ENCODE measurements around the gene NAV2.

Gene NAV2

GRCh38 chr11:19849947-19850593, 137.4 kb downstream of the NAV2 start:
- no peaks in the 10 kb centered on the region for H3K36me3 ChIP-seq (ENCODE audit: control insufficient read depth in 2 of 2, insufficient read depth in 2 of 2, low read length in 2 of 2)
- no peaks in the 10 kb centered on the region for H3K27me3 ChIP-seq (ENCODE audit: control insufficient read depth in 2 of 2, insufficient read depth in 2 of 2, low read length in 2 of 2)
- no peaks in the 10 kb centered on the region for H3K9me3 ChIP-seq (ENCODE audit: control insufficient read depth in 2 of 2, low read length in 2 of 2)
- no peaks in the 10 kb centered on the region for H3K4me1 ChIP-seq (ENCODE audit: control insufficient read depth in 2 of 2, insufficient read depth in 2 of 2, low read length in 2 of 2)
- no peak overlapping the region for H3K4me3 ChIP-seq (ENCODE audit: low read length in 2 of 2)
- no peak overlapping the region for H3K9ac ChIP-seq (ENCODE audit: low read depth in 1 of 2, low read length in 2 of 2)
- H3K27ac ChIP-seq (ENCODE audit: low read depth in 2 of 2, low read length in 2 of 2) = no peak overlapping the region

GRCh38 chr11:19852288-19852687, 139.7 kb downstream of the NAV2 start:
- H3K27ac ChIP-seq (ENCODE audit: low read depth in 2 of 2, low read length in 2 of 2) = no peak overlapping the region
- H3K36me3 ChIP-seq (ENCODE audit: control insufficient read depth in 2 of 2, insufficient read depth in 2 of 2, low read length in 2 of 2) = no peaks in the 10 kb centered on the region
- H3K9ac ChIP-seq (ENCODE audit: low read depth in 1 of 2, low read length in 2 of 2) = no peak overlapping the region
- no peaks in the 10 kb centered on the region for H3K4me1 ChIP-seq (ENCODE audit: control insufficient read depth in 2 of 2, insufficient read depth in 2 of 2, low read length in 2 of 2)
- H3K27me3 ChIP-seq (ENCODE audit: control insufficient read depth in 2 of 2, insufficient read depth in 2 of 2, low read length in 2 of 2) = no peaks in the 10 kb centered on the region
- no peaks in the 10 kb centered on the region for H3K9me3 ChIP-seq (ENCODE audit: control insufficient read depth in 2 of 2, low read length in 2 of 2)
- no peak overlapping the region for H3K4me3 ChIP-seq (ENCODE audit: low read length in 2 of 2)

GRCh38 chr11:19853016-19853415, 140.4 kb downstream of the NAV2 start:
- no peak overlapping the region for H3K4me3 ChIP-seq (ENCODE audit: low read length in 2 of 2)
- H3K9me3 ChIP-seq (ENCODE audit: control insufficient read depth in 2 of 2, low read length in 2 of 2) = no peaks in the 10 kb centered on the region
- H3K9ac ChIP-seq (ENCODE audit: low read depth in 1 of 2, low read length in 2 of 2) = no peak overlapping the region
- no peaks in the 10 kb centered on the region for H3K27me3 ChIP-seq (ENCODE audit: control insufficient read depth in 2 of 2, insufficient read depth in 2 of 2, low read length in 2 of 2)
- H3K4me1 ChIP-seq (ENCODE audit: control insufficient read depth in 2 of 2, insufficient read depth in 2 of 2, low read length in 2 of 2) = no peaks in the 10 kb centered on the region
- H3K36me3 ChIP-seq (ENCODE audit: control insufficient read depth in 2 of 2, insufficient read depth in 2 of 2, low read length in 2 of 2) = no peaks in the 10 kb centered on the region
- no peak overlapping the region for H3K27ac ChIP-seq (ENCODE audit: low read depth in 2 of 2, low read length in 2 of 2)

GRCh38 chr11:19853920-19854319, 141.3 kb downstream of the NAV2 start:
- Histone ChIP-seq H3K27ac (ENCODE audit: low read depth in 2 of 2, low read length in 2 of 2) (no peak overlapping the region), H3K36me3 (ENCODE audit: control insufficient read depth in 2 of 2, insufficient read depth in 2 of 2, low read length in 2 of 2) (no peaks in the 10 kb centered on the region), H3K4me3 (ENCODE audit: low read length in 2 of 2) (no peak overlapping the region), H3K9me3 (ENCODE audit: control insufficient read depth in 2 of 2, low read length in 2 of 2) (no peaks in the 10 kb centered on the region), H3K27me3 (ENCODE audit: control insufficient read depth in 2 of 2, insufficient read depth in 2 of 2, low read length in 2 of 2) (no peaks in the 10 kb centered on the region), H3K9ac (ENCODE audit: low read depth in 1 of 2, low read length in 2 of 2) (no peak overlapping the region), H3K4me1 (ENCODE audit: control insufficient read depth in 2 of 2, insufficient read depth in 2 of 2, low read length in 2 of 2) (no peaks in the 10 kb centered on the region)

- H3K27ac ChIP-seq (ENCODE audit: low read depth in 2 of 2, low read length in 2 of 2) = no peak overlapping the region
- no peaks in the 10 kb centered on the region for H3K4me1 ChIP-seq (ENCODE audit: control insufficient read depth in 2 of 2, insufficient read depth in 2 of 2, low read length in 2 of 2)
- H3K9me3 ChIP-seq (ENCODE audit: control insufficient read depth in 2 of 2, low read length in 2 of 2) = no peaks in the 10 kb centered on the region
- H3K36me3 ChIP-seq (ENCODE audit: control insufficient read depth in 2 of 2, insufficient read depth in 2 of 2, low read length in 2 of 2) = no peaks in the 10 kb centered on the region
- no peak overlapping the region for H3K9ac ChIP-seq (ENCODE audit: low read depth in 1 of 2, low read length in 2 of 2)
- no peak overlapping the region for H3K4me3 ChIP-seq (ENCODE audit: low read length in 2 of 2)
- no peaks in the 10 kb centered on the region for H3K27me3 ChIP-seq (ENCODE audit: control insufficient read depth in 2 of 2, insufficient read depth in 2 of 2, low read length in 2 of 2)
Measured at GRCh38 chr11:19861171-19861570, 148.5 kb downstream of the NAV2 start.

GRCh38 chr11:19862091-19862490, 149.5 kb downstream of the NAV2 start:
- Histone ChIP-seq H3K9me3 (ENCODE audit: control insufficient read depth in 2 of 2, low read length in 2 of 2) (no peaks in the 10 kb centered on the region), H3K27ac (ENCODE audit: low read depth in 2 of 2, low read length in 2 of 2) (no peak overlapping the region), H3K4me1 (ENCODE audit: control insufficient read depth in 2 of 2, insufficient read depth in 2 of 2, low read length in 2 of 2) (no peaks in the 10 kb centered on the region), H3K27me3 (ENCODE audit: control insufficient read depth in 2 of 2, insufficient read depth in 2 of 2, low read length in 2 of 2) (no peaks in the 10 kb centered on the region), H3K4me3 (ENCODE audit: low read length in 2 of 2) (no peak overlapping the region), H3K9ac (ENCODE audit: low read depth in 1 of 2, low read length in 2 of 2) (no peak overlapping the region), H3K36me3 (ENCODE audit: control insufficient read depth in 2 of 2, insufficient read depth in 2 of 2, low read length in 2 of 2) (no peaks in the 10 kb centered on the region)

- no peak overlapping the region for H3K9ac ChIP-seq (ENCODE audit: low read depth in 1 of 2, low read length in 2 of 2)
- no peaks in the 10 kb centered on the region for H3K9me3 ChIP-seq (ENCODE audit: control insufficient read depth in 2 of 2, low read length in 2 of 2)
- H3K4me1 ChIP-seq (ENCODE audit: control insufficient read depth in 2 of 2, insufficient read depth in 2 of 2, low read length in 2 of 2) = no peaks in the 10 kb centered on the region
- H3K27me3 ChIP-seq (ENCODE audit: control insufficient read depth in 2 of 2, insufficient read depth in 2 of 2, low read length in 2 of 2) = no peaks in the 10 kb centered on the region
- H3K27ac ChIP-seq (ENCODE audit: low read depth in 2 of 2, low read length in 2 of 2) = no peak overlapping the region
- no peak overlapping the region for H3K4me3 ChIP-seq (ENCODE audit: low read length in 2 of 2)
- no peaks in the 10 kb centered on the region for H3K36me3 ChIP-seq (ENCODE audit: control insufficient read depth in 2 of 2, insufficient read depth in 2 of 2, low read length in 2 of 2)
Measured at GRCh38 chr11:19864141-19865140, 151.8 kb downstream of the NAV2 start.

GRCh38 chr11:19866037-19866436, 153.4 kb downstream of the NAV2 start:
- no peak overlapping the region for H3K4me3 ChIP-seq (ENCODE audit: low read length in 2 of 2)
- no peaks in the 10 kb centered on the region for H3K9me3 ChIP-seq (ENCODE audit: control insufficient read depth in 2 of 2, low read length in 2 of 2)
- H3K36me3 ChIP-seq (ENCODE audit: control insufficient read depth in 2 of 2, insufficient read depth in 2 of 2, low read length in 2 of 2) = peaks cover 3 to 4% of the 10 kb centered on the region in 2 donors
- H3K27ac ChIP-seq (ENCODE audit: low read depth in 2 of 2, low read length in 2 of 2) = no peak overlapping the region
- H3K4me1 ChIP-seq (ENCODE audit: control insufficient read depth in 2 of 2, insufficient read depth in 2 of 2, low read length in 2 of 2) = no peaks in the 10 kb centered on the region
- no peaks in the 10 kb centered on the region for H3K27me3 ChIP-seq (ENCODE audit: control insufficient read depth in 2 of 2, insufficient read depth in 2 of 2, low read length in 2 of 2)
- H3K9ac ChIP-seq (ENCODE audit: low read depth in 1 of 2, low read length in 2 of 2) = no peak overlapping the region

GRCh38 chr11:19866521-19866920, 153.9 kb downstream of the NAV2 start:
- Histone ChIP-seq H3K9me3 (ENCODE audit: control insufficient read depth in 2 of 2, low read length in 2 of 2) (no peaks in the 10 kb centered on the region), H3K9ac (ENCODE audit: low read depth in 1 of 2, low read length in 2 of 2) (no peak overlapping the region), H3K27me3 (ENCODE audit: control insufficient read depth in 2 of 2, insufficient read depth in 2 of 2, low read length in 2 of 2) (no peaks in the 10 kb centered on the region), H3K27ac (ENCODE audit: low read depth in 2 of 2, low read length in 2 of 2) (no peak overlapping the region), H3K4me1 (ENCODE audit: control insufficient read depth in 2 of 2, insufficient read depth in 2 of 2, low read length in 2 of 2) (no peaks in the 10 kb centered on the region), H3K36me3 (ENCODE audit: control insufficient read depth in 2 of 2, insufficient read depth in 2 of 2, low read length in 2 of 2) (peaks cover 3 to 4% of the 10 kb centered on the region in 2 donors), H3K4me3 (ENCODE audit: low read length in 2 of 2) (no peak overlapping the region)

GRCh38 chr11:19867064-19867463, 154.4 kb downstream of the NAV2 start:
- H3K27ac ChIP-seq (ENCODE audit: low read depth in 2 of 2, low read length in 2 of 2) = no peak overlapping the region
- no peaks in the 10 kb centered on the region for H3K4me1 ChIP-seq (ENCODE audit: control insufficient read depth in 2 of 2, insufficient read depth in 2 of 2, low read length in 2 of 2)

More at GRCh38 chr11:19867064-19867463, 154.4 kb downstream of the NAV2 start:
- no peak overlapping the region for H3K9ac ChIP-seq (ENCODE audit: low read depth in 1 of 2, low read length in 2 of 2)
- H3K36me3 ChIP-seq (ENCODE audit: control insufficient read depth in 2 of 2, insufficient read depth in 2 of 2, low read length in 2 of 2) = peaks cover 3 to 4% of the 10 kb centered on the region in 2 donors
- no peak overlapping the region for H3K4me3 ChIP-seq (ENCODE audit: low read length in 2 of 2)
- no peaks in the 10 kb centered on the region for H3K9me3 ChIP-seq (ENCODE audit: control insufficient read depth in 2 of 2, low read length in 2 of 2)
- H3K27me3 ChIP-seq (ENCODE audit: control insufficient read depth in 2 of 2, insufficient read depth in 2 of 2, low read length in 2 of 2) = no peaks in the 10 kb centered on the region

Data from mucosa of rectum (tissue), 2 donors.